HG03354 (cell line): ENCODE data around the gene FBN2.
A peak's percentile ranks its signal among the peaks of the same experiment; 100 is the strongest.
"Not testable (repeated sequence)": the region's sequence is repeated elsewhere in the genome, so short reads cannot be mapped to it uniquely, and the experiment has no call there.

Experiments
- ATAC-seq: cut with Tn5 transposase; IDR thresholded peaks from one replicate; pipeline ENCODE4 v1.9.1; 2021; ENCODE audit warnings: mild to moderate bottlenecking; ENCODE audit not compliant: unreplicated experiment, poor library complexity, severe bottlenecking

FBN2 gene

DNA sequence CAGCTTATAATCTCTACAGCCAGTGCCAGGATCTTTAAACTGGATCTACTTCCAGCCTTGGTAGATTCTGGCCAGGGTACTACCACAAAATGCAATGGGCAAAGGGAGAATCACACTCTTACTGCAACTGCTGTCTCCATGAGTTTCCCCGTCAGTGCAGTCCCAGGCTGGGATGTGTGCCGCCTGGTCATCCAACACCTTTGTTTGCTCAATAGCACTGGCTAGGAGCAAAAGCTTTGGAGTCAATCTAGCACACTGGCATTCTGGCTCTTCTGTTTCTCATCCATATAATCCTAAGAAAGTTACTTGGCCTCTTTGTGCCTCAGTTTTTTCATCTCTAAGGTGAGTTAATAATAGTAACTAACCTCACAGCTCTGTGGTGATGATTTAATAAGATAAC, 96.9 kb downstream of the FBN2 start:
- ATAC-seq: no peak

DNA sequence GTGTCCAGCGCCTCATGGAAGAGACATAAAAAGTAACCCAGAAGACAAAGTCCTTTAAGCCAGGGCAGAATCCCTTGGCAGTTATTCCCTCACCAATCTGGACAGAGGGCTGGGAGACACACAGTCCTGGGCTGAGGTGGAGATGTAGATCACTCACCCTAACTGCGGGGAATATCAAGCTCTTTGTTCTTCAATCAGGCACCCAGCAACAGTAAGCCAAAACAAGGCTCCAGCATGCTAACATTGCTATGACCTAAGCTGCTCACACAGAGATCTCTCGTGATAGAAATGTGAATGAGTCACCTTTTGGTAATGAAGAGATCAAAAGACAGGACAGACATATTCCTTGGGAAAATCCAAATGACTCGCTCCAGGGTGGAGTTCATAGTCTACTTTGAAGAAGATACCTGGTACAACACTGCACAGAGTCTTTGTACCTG, 101.3 kb downstream of the FBN2 start:
- no peak for ATAC-seq

DNA sequence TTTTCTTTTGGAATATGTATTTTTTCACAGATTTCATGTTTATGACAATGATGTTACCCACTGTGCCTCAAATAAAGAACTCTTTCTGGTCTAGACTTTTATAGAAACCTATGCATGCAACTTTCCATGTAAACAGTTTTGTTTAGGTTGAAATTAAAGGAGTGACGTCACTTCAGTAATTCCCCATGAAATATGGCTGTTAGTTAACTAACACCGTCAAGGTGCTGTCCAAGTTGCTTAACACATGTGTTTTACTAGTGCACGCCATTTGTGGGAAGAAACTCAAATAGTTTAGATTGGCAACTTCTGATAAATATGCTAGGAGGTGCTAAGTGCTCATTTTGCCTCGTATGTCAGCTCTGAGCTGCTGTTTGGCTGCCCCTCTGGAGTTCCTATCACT, 102.2 kb downstream of the FBN2 start:
- ATAC-seq: no peak

DNA sequence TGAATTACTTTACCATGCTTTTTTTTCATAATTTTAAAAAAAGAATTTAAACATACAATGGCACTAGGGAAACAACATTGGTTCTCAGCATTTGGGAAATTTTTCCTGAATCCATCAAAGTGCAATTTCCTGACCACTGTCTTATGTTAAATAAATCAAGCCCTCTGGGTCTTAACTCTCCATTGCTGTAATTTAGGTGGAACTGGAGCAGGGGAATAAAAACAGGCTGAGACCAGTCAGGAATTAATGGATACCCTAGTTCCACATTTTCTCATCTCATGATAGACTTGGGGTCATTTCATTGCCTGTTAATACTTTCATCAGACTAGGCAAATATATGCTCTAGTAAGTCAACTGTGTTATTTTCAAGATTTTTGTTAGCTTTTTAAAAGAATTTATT, 103.1 kb downstream of the FBN2 start:
- ATAC-seq: no peak

DNA sequence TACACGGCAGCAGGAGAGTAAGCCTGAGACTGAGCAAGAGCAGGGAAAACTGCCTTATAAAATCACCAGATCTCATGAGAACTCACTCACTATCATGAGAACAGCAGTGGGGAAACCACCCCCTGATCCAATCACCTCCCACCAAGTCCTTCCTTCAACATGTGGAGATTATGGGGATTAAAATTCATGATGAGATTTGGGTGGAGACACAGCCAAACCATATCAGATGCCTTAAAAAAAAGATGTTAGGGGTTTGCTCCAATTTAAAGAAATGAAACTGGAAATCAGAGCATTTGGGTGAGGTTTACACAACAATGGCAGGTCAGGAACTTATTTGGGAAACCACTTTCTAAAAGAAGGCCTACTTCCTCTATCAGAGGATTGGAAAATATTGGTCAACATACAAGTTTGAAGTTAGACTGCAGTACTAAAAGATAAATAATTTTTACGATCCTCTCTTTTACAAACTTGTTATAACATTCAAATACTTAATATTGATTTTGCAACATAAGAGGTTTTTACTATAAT, 105.1 kb downstream of the FBN2 start:
- no peak for ATAC-seq

DNA sequence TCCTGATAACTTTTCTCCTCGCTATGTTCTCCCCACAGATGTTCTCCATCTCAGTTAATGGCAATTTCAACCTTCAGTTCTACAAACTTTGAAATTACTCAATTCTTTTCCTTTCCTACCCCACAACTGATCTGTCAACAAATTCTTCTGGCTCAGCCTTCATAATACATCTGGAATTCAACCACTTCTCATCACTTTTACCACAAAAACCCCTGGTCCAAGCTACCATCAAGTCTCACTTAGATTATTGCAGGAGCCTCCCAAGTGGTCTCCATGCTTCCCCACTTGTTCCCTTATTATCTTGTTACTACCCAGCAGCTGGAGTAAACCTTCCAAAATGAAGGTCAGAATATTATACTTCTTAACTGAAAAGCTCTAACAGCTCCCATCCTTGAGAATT, 110.1 kb downstream of the FBN2 start:
- no peak for ATAC-seq

DNA sequence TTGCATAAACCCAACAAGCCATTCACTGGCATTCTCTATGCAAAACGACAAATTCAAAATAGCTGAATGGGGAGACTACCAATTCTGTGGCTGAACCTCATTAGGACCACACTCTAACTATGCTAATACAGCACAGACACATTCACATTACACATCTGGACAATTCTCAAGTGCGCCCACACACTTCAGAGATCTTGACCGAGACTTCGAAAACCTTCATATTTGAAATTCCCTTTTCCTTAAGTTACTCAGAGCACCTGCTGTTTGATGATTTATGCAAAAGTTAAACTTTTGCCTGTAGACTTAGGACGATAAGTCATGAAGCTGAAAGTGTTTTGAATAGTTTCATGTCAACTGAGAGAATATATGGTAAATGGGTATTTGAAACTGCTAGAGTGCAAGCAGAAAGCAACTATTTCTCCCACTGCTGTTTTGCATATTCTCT, 111.9 kb downstream of the FBN2 start:
- peak; percentile 87 for ATAC-seq

DNA sequence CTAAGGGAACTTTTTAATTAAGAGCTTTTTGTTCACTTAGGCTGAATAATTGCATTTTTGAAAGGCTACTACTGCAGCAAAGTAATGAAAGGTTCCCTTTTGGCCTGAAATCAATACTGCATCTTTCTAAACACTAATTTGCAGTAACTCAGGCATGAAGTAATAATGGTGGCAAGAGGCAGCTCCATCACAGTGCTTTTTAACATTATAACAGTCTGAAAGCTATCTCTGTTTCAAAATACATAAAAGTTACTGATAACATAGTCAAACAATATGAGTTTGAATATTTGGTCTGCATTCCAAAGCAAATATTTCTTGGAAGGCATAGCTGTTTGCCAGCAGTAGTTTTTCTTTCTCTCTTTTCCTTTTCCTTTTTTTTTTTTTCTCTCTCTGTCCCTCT, 113.4 kb downstream of the FBN2 start:
- no peak for ATAC-seq

DNA sequence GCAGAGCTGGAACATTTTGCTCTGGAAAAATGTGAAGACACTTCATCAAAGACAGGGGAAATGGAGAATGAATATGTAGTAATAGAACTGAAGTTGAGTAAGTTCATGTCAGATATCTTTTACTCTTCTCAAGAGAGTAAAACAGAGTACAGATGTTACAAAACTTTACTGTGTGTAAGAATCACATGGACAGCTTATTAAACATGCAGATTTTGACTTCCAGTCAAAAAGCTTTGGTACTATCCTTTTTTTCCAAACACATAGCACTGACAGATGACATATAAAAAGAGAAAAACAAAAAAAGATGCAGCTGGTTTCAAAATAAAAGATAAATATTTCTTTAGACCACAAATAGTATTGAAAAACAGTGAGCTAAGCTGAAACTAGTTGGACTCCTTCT, 115.4 kb downstream of the FBN2 start:
- ATAC-seq: no peak

DNA sequence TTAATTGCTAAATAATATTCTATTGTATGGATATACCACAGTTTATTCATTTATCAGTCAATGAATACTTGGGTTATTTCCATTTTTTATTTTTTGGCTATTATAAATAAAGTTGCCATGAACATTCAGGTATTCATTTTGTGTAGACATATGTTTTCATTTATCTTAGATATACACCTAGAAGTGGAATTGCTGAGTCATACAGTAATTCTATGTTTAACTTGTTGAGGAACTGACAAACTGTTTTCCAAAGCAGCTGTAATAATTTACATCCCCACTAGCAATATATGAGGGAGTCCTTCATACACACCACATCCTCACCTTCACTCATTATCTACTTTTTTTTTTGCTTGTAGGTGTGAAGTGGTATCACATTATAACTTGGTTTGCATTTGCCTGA, 123.6 kb downstream of the FBN2 start:
- ATAC-seq: no peak

DNA sequence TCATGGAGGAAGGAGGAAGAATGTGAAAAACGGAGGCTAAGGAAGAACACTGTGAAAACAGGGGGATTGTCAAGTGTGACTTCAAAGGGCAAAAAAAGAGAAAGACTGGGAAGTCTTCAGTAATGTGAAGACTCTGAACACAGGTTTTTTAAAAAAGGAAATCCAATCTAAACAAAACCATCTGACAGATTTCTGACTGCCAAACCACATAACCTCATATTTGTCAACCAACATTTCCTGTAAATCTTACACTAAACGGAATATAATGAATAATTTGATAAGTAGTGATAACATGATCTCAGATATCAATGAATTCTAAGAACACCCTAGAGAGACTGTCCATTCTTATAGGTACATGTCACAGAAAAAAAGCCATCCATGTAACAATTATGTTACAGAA, 124.7 kb downstream of the FBN2 start:
- no peak for ATAC-seq

DNA sequence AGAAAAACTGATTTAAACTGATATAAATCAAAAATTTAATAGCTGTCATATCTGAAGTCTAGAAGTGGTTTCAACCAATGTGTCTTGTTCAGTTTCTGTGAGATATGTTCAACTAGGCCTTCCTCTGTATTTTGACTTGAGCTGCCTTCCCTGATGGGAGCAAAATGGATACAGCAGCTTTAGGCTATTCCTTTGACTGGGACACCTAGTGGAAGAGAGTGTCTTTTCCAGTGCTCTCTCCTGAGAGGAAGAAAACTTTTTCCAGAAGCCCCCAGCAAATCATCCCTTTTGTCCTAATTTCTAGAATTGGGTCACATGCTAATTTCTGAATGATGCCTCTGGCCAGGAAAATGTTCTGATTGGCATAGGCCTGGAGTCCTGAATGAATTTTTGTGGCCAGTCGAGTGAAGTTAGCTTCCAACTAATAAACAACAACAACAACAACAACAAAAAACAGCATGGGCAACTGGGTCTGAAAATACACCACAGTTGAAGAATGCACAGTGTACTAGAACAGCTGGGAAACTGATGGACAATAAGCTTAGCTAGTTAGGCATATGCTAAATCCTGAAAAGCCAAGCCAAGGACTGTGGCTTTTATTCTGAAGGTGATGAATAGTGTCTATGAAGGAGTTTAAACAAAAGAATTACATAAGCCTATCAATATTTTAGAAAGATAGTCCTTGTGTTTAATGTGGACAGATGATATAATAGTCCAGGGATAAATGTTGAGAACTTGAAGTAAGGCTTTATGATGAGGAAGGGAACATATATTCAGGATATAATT, 125.7 kb downstream of the FBN2 start:
- no peak for ATAC-seq

DNA sequence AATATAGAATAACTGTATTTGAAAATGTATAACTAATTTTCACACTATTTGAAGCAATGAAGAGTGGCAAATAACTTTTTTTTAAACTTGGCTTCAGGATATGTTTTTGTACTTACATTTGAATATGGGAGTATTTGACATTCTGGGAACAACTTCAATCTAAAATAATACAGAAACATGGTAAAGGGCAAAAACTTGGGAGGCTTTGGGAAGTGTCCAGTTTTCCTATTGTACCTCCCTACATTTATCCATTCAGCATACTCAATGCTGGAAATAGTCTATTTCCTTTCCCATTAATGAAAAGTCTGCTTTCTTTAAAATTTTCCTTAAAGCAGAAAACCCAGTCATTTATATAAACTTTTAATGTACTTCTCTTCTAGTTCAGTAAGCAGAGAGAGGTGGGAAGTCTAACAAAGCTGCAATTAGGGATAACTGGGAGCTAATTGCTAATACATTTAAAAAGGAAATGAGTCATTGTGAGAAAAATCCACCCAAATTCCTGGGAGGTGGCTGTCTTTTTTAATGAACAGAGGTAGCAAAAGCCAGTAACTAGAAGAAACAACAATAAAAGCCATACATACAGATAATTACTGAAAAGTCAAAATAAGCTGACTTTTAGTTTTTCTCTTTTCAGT, 128.8 kb downstream of the FBN2 start:
- no peak for ATAC-seq

DNA sequence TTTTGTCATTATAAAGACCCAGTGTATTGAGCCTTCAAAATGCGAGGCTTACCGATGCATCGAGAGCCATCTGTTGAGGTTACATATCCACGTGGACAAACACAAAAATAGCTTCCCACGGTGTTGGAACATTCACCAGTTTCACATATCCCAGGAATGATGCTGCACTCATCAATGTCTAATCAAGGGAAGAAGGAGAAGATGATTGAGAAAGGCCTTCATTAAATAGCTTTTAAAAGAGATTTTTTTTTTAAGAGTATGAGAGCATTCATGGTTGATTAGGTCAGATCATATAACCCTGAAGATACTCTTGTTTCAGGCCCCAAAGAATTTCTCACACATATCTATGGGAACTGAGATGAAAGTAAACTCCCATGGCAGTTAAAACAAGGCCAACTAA, 129.4 kb downstream of the FBN2 start:
- ATAC-seq: no peak

DNA sequence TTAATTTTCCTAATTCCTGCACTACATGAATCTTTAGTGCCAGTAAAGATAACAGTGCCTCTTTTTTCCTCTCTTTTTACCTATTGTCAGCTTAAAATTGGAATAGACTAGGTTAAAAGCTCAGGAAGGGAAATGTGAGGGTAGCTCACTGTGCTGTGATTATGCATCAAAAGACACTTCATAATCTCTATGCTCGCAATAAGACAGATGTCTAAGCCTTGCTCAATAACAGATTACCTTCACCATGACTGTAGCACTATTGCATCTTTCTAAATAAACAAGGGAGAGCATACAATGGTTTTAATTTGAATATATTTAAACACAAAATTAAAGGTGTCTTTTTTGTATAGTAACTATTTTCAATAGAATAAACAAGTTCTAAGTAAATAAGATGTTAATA, 130.1 kb downstream of the FBN2 start:
- ATAC-seq: no peak

DNA sequence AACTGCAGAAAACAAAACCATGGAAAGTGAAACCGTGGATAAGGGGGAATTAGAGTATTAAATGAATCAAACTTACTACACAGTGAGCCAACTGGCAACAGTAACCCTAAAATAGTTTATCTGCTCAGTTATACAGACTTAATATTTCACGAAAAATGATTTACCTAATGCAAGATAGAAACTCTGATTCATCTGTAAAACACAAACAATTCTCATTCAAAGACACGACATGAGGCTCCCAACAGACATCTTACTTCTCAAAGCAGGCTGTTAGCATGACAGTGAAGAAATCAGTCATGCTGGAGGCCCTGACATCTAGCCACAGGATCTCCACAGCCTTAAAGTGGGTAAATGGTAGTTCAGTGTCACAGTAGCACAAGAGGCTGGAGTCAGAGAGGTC, 131.2 kb downstream of the FBN2 start:
- ATAC-seq: no peak

DNA sequence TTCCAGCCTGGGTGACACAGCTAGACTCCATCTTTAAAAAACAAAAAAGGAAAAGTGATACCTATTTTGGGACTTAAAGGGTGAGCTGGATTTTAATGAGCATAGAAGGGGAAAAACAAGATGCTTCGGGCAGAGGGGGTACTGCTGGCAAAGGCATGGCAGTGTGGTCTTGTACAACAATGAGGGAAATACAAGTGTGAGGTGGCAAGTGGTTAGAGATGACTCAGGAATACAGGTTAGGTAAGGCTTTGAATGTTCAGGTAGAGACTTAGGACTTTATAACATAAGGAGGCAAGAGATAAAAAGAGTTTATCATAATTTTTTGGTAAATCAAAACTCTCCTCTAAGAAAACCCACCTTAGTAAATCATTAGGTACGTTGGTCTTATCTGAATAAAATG, 132.9 kb downstream of the FBN2 start:
- ATAC-seq: no peak

DNA sequence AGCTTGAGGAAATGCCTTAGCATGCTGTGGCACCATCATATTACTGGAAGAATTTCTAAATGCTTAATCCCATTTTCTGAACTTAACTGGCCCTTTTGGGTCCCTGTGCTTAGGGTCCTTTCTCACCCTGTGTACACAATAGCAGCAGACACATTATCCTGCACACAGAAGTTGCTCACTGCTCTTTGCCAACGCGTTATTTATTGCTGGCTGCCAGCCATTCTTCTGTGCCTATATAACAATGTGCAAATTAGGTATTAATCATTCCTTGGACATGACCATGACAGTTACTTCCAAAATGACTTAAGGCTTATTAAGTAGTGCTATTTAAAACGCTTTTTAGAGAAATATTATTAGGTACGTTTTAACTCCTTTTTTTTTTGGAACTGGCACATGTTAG, 134.7 kb downstream of the FBN2 start:
- no peak for ATAC-seq

DNA sequence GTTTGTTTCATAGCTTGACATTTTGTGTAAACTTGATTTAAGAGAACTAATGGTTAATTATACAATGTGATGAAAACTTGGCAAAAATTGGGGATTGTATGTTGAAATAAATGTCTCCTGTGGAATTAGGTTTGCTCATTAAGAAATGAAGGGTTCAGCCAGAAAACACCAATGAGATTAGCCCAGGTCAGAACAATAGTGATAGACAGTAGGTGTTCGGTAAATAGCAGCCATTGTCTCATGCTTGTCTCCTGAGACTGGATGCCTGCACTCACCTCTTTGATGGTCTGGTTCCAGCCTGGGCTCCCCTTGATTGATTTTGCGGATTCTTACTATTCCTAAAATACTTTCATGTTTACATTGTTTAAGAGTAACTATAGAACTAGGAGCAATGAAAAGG, 135.5 kb downstream of the FBN2 start:
- ATAC-seq: no peak

DNA sequence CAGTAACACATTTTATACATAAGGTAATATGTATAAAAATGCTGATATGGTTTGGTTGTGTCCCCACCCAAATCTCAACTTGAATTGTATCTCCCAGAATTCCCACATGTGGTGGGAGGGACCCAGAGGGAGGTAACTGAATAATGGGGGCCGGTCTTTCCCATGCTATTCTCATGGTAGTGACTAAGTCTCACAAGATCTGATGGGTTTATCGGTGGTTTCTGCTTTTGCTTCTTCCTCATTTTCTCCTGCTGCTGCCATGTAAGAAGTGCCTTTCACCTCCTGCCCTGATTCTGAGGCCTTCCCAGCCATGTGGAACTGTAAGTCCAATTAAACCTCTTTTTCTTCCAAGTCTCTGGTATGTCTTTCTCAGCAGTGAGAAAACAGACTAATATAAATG, 137.3 kb downstream of the FBN2 start:
- ATAC-seq: not testable (repeated sequence)

DNA sequence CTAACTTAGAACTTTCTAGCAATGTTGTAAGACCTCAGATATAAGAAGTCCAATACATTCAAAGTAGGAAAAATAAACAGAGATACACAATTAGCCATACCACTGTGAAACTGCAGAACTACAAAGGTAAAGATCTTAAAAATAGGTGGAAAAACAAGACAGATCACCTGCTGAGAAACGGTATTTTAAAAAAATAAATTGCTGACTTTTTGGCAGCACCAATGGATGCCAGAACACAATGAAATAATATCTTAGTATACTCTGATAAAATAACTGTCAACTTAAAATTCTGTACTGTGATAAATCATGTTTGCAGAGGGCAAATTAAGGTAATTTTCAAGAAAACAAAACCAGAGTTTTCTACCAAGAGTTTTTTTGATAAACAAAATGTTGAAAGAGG, 138.9 kb downstream of the FBN2 start:
- no peak for ATAC-seq
